Naive thymus-derived CD8-positive, alpha-beta T cell (primary cell): ENCODE data around the gene CCDC174. TPM values are rescaled to one million over a fixed set of nuclear protein-coding genes. Genes with fewer than 3 reads are reported as not detected.
A peak's percentile ranks its signal among the peaks of the same experiment; 100 is the strongest.

ENCODE experiments used
- ATAC-seq, 2 donors: fragments of 150-1000 bp; cut with Tn5 transposase in 1 of 2; sonication (Bioruptor Pico), chemical (Tn5 transposase) in 1 of 2; 1 replicate in 1 of 2; 2 replicates in 1 of 2; pipeline ENCODE4 v1.10.0; 2021; ENCODE audit warnings: mild to moderate bottlenecking in 2 of 2, moderate library complexity in 2 of 2
- POLR2A ChIA-PET: fragments of 350-600 bp; sonication (Branson Sonifier 250); formaldehyde crosslinking; loops from one replicate; lab custom pipeline; 2021; ENCODE audit warnings: antibody characterized with exemption; lab: Charles Lee
- DNase-seq, 10 donors: peaks; one replicate each; pipeline versions ENCODE4 v3.0.0 to v3.0.0-alpha.2; 2020 to 2022
- H3K27ac Mint-ChIP-seq, 10 donors: one replicate each; pipeline ENCODE4 v1.8.0; 2020 to 2022; ENCODE audit warnings: mild to moderate bottlenecking in 10 of 10, mixed read lengths in 10 of 10, moderate library complexity in 4 of 10, inconsistent platforms in 1 of 10
- H3K27me3 Mint-ChIP-seq, 5 donors: one replicate each; pipeline ENCODE4 v1.8.0; 2021 to 2022; ENCODE audit warnings: mixed read lengths in 5 of 5
- H3K36me3 Mint-ChIP-seq, 3 donors: one replicate each; pipeline ENCODE4 v1.8.0; 2020 to 2022; ENCODE audit warnings: mixed read lengths in 3 of 3, mild to moderate bottlenecking in 2 of 3, inconsistent platforms in 1 of 3
- H3K4me1 Mint-ChIP-seq, 4 donors: one replicate each; pipeline ENCODE4 v1.8.0; 2021 to 2022; ENCODE audit warnings: mixed read lengths in 4 of 4
- H3K4me3 Mint-ChIP-seq, 10 donors: one replicate each; pipeline ENCODE4 v1.8.0; 2020 to 2022; ENCODE audit warnings: mild to moderate bottlenecking in 10 of 10, mixed read lengths in 10 of 10, moderate library complexity in 6 of 10, inconsistent platforms in 1 of 10
- H3K9me3 Mint-ChIP-seq, 9 donors: one replicate each; pipeline ENCODE4 v1.8.0; 2020 to 2022; ENCODE audit warnings: mixed read lengths in 9 of 9, mild to moderate bottlenecking in 3 of 9, inconsistent platforms in 1 of 9, moderate library complexity in 1 of 9
- polyA plus RNA-seq, 3 donors: library from polyadenylated mRNA; unstranded; fragments of 300-500 nt; fragmentation: Illumina TruSeq; gene quantifications; one replicate each; pipeline ENCODE4 v1.2.3, GENCODE V29; 2021
- total RNA-seq, 8 experiments: library from RNA in 2 of 8; stranded (reverse) in 2 of 8; gene quantifications; one replicate each; pipeline ENCODE4 v1.2.3 and lab custom pipeline; 2021 to 2026

Gene CCDC174
- total and polyA plus RNA-seq, 5 experiments from 2014 or later = 16.6 to 47.1 (median 26.2) TPM

- Mint-ChIP-seq H3K36me3 (no peaks in the 10 kb centered on the region), H3K4me1 (peaks cover 0 to 2% (median 0%) of the 10 kb centered on the region in 4 donors), H3K27me3 (peaks cover 10 to 53% (median 32%) of the 10 kb centered on the region in 5 donors), H3K9me3 (no peaks in the 10 kb centered on the region), H3K27ac (no peak overlapping the region), H3K4me3 (no peak overlapping the region)
- ATAC-seq (no peak), DNase-seq (no peak)
- POLR2A ChIA-PET = no interaction called here
Observed at GRCh38 chr3:14614862-14615261, 36.7 kb upstream of the CCDC174 start.

- Mint-ChIP-seq H3K27ac (no peak overlapping the region), H3K4me3 (no peak overlapping the region), H3K36me3 (no peaks in the 10 kb centered on the region), H3K27me3 (peaks cover 6 to 46% (median 24%) of the 10 kb centered on the region in 5 donors), H3K9me3 (no peaks in the 10 kb centered on the region), H3K4me1 (peaks cover 0 to 2% (median 0%) of the 10 kb centered on the region in 4 donors)
- POLR2A ChIA-PET = no interaction called here
- DNase-seq = peak in 1 of 10 donors; percentile 34
- no peak for ATAC-seq
Observed at GRCh38 chr3:14616606-14617507, 34.7 kb upstream of the CCDC174 start.

- Mint-ChIP-seq H3K9me3 (no peaks in the 10 kb centered on the region), H3K4me1 (peaks cover 0 to 2% (median 0%) of the 10 kb centered on the region in 4 donors), H3K4me3 (no peak overlapping the region), H3K27ac (peak overlapping the region in 1 of 10 donors; percentile 21), H3K27me3 (peaks cover 3 to 41% (median 21%) of the 10 kb centered on the region in 5 donors), H3K36me3 (no peaks in the 10 kb centered on the region)
- DNase-seq (no peak), ATAC-seq (no peak)
- POLR2A ChIA-PET = no interaction called here
Observed at GRCh38 chr3:14617508-14618023, 34.0 kb upstream of the CCDC174 start.

GRCh38 chr3:14619605-14620004 is 32.0 kb upstream of the CCDC174 start:
- H3K27ac Mint-ChIP-seq = no peak overlapping the region
- H3K4me3 Mint-ChIP-seq = no peak overlapping the region
- H3K4me1 Mint-ChIP-seq = peaks cover 0 to 2% (median 0%) of the 10 kb centered on the region in 4 donors
- no peaks in the 10 kb centered on the region for H3K9me3 Mint-ChIP-seq
- H3K27me3 Mint-ChIP-seq = peaks cover 1 to 41% (median 13%) of the 10 kb centered on the region in 5 donors
- ATAC-seq (no peak), DNase-seq (no peak)
- POLR2A ChIA-PET = no interaction called here
- no peaks in the 10 kb centered on the region for H3K36me3 Mint-ChIP-seq

GRCh38 chr3:14620512-14620911 is 31.1 kb upstream of the CCDC174 start:
- Mint-ChIP-seq H3K4me3 (no peak overlapping the region), H3K27ac (no peak overlapping the region), H3K9me3 (no peaks in the 10 kb centered on the region), H3K36me3 (no peaks in the 10 kb centered on the region), H3K27me3 (peaks cover 1 to 40% (median 13%) of the 10 kb centered on the region in 5 donors), H3K4me1 (peaks cover 0 to 2% (median 0%) of the 10 kb centered on the region in 4 donors)
- ATAC-seq (no peak), DNase-seq (peak in 1 of 10 donors; percentile 10)
- POLR2A ChIA-PET = no interaction called here

GRCh38 chr3:14621093-14621492 is 30.5 kb upstream of the CCDC174 start:
- Mint-ChIP-seq H3K4me1 (peaks cover 0 to 2% (median 0%) of the 10 kb centered on the region in 4 donors), H3K9me3 (no peaks in the 10 kb centered on the region), H3K36me3 (no peaks in the 10 kb centered on the region), H3K27ac (no peak overlapping the region), H3K27me3 (peaks cover 1 to 34% (median 10%) of the 10 kb centered on the region in 5 donors), H3K4me3 (no peak overlapping the region)
- DNase-seq (peak in 1 of 10 donors; percentile 15), ATAC-seq (no peak)
- POLR2A ChIA-PET = no interaction called here

GRCh38 chr3:14622368-14622767 is 29.2 kb upstream of the CCDC174 start:
- peak in 1 of 10 donors; percentile 22 for DNase-seq
- no peak overlapping the region for H3K4me3 Mint-ChIP-seq

GRCh38 chr3:14623569-14624051 is 28.0 kb upstream of the CCDC174 start:
- H3K9me3 Mint-ChIP-seq = peaks cover 0 to 3% (median 0%) of the 10 kb centered on the region in 9 donors

More at GRCh38 chr3:14622368-14622767, 29.2 kb upstream of the CCDC174 start:
- Mint-ChIP-seq H3K27me3 (peaks cover 1 to 25% (median 7%) of the 10 kb centered on the region in 5 donors), H3K36me3 (no peaks in the 10 kb centered on the region), H3K9me3 (no peaks in the 10 kb centered on the region), H3K27ac (no peak overlapping the region), H3K4me1 (peaks cover 0 to 2% (median 0%) of the 10 kb centered on the region in 4 donors)
- POLR2A ChIA-PET = no interaction called here
- no peak for ATAC-seq

GRCh38 chr3:14624498-14624897 is 27.1 kb upstream of the CCDC174 start:
- POLR2A ChIA-PET = no interaction called here
- Mint-ChIP-seq H3K27ac (no peak overlapping the region), H3K27me3 (peaks cover 3 to 15% (median 9%) of the 10 kb centered on the region in 5 donors), H3K36me3 (no peaks in the 10 kb centered on the region), H3K9me3 (peaks cover 0 to 3% (median 0%) of the 10 kb centered on the region in 9 donors), H3K4me3 (no peak overlapping the region), H3K4me1 (no peaks in the 10 kb centered on the region)
- ATAC-seq = no peak
- DNase-seq = no peak

More at GRCh38 chr3:14623569-14624051, 28.0 kb upstream of the CCDC174 start:
- Mint-ChIP-seq H3K4me3 (no peak overlapping the region), H3K27ac (no peak overlapping the region), H3K4me1 (peaks cover 0 to 2% (median 0%) of the 10 kb centered on the region in 4 donors), H3K27me3 (peaks cover 3 to 17% (median 12%) of the 10 kb centered on the region in 5 donors), H3K36me3 (no peaks in the 10 kb centered on the region)
- DNase-seq (no peak), ATAC-seq (no peak)
- POLR2A ChIA-PET = no interaction called here

- POLR2A ChIA-PET = no interaction called here
- peaks cover 0 to 14% (median 4%) of the 10 kb centered on the region in 5 donors for H3K27me3 Mint-ChIP-seq
- ATAC-seq = no peak
Observed at GRCh38 chr3:14625443-14625842, 26.1 kb upstream of the CCDC174 start.

GRCh38 chr3:14627815-14628214 is 23.7 kb upstream of the CCDC174 start:
- no peak overlapping the region for H3K4me3 Mint-ChIP-seq
- POLR2A ChIA-PET = no interaction called here
- H3K27ac Mint-ChIP-seq = no peak overlapping the region
- DNase-seq = no peak
- peaks cover 0 to 3% (median 0%) of the 10 kb centered on the region in 9 donors for H3K9me3 Mint-ChIP-seq
- no peak for ATAC-seq
- H3K27me3 Mint-ChIP-seq = peaks cover 0 to 14% (median 8%) of the 10 kb centered on the region in 5 donors
- no peaks in the 10 kb centered on the region for H3K36me3 Mint-ChIP-seq
- H3K4me1 Mint-ChIP-seq = no peaks in the 10 kb centered on the region

More at GRCh38 chr3:14625443-14625842, 26.1 kb upstream of the CCDC174 start:
- H3K4me3 Mint-ChIP-seq = no peak overlapping the region
- H3K27ac Mint-ChIP-seq = no peak overlapping the region
- H3K9me3 Mint-ChIP-seq = peaks cover 0 to 3% (median 0%) of the 10 kb centered on the region in 9 donors
- no peaks in the 10 kb centered on the region for H3K4me1 Mint-ChIP-seq
- H3K36me3 Mint-ChIP-seq = no peaks in the 10 kb centered on the region
- DNase-seq = no peak

- H3K27ac Mint-ChIP-seq = no peak overlapping the region
- peaks cover 0 to 3% (median 0%) of the 10 kb centered on the region in 9 donors for H3K9me3 Mint-ChIP-seq
- POLR2A ChIA-PET = no interaction called here
- H3K27me3 Mint-ChIP-seq = peaks cover 0 to 14% (median 8%) of the 10 kb centered on the region in 5 donors
- H3K36me3 Mint-ChIP-seq = no peaks in the 10 kb centered on the region
- ATAC-seq (no peak), DNase-seq (no peak)
- H3K4me1 Mint-ChIP-seq = no peaks in the 10 kb centered on the region
- no peak overlapping the region for H3K4me3 Mint-ChIP-seq
Observed at GRCh38 chr3:14628406-14628805, 23.2 kb upstream of the CCDC174 start.
